HepG2 (cell line): ENCODE data around the gene GRID1. TPM values are rescaled to one million over a fixed set of nuclear protein-coding genes. Genes with fewer than 3 reads are reported as not detected.

ENCODE experiments used
- ATAC-seq: fragments of 200-7000 bp; cut with Tn5 transposase; 3 replicates; pipeline ENCODE4 v1.9.1; 2020; ENCODE audit warnings: mild to moderate bottlenecking, moderate library complexity
- BruUV-seq: library from RNA; stranded (reverse); fragments of 400-500 nt; replicated peaks from 2 replicates; lab custom pipeline; 2021; lab: Mats Ljungman, UMichigan
- CTCF ChIA-PET: fragments of 300-600 bp; formaldehyde crosslinking; extraction: SDS; loops from one replicate; lab custom pipeline; 2021; ENCODE audit warnings: low total read pairs, inconsistent platforms, low intra/inter-chr PET ratio; lab: Yijun Ruan, JAX
- POLR2A ChIA-PET: fragments of 350-600 bp; sonication (Branson Sonifier 250); formaldehyde crosslinking; loops from one replicate; lab custom pipeline; 2020; ENCODE audit warnings: antibody characterized with exemption, inconsistent platforms; lab: Yijun Ruan, JAX
- DNase-seq: peaks from one replicate; pipeline ENCODE4 v3.0.0-alpha.2; 2015; ENCODE audit warnings: low spot score
- FAIRE-seq: peaks from 3 replicates; lab custom pipeline; 2011; peaks lifted over from hg19 to GRCh38; lab: Jason Lieb, UNC
- H2AFZ ChIP-seq: one replicate; pipeline ENCODE4 v1.6.1; 2011; ENCODE audit warnings: low read length, inconsistent platforms
- H3K27ac ChIP-seq: fragments of 300-600 bp; 3 replicates; pipeline ENCODE4 v1.8.0; 2011; ENCODE audit warnings: mixed run types, mild to moderate bottlenecking, mixed read lengths, low read length, inconsistent platforms; ENCODE audit not compliant: insufficient read depth; ENCODE audit errors: extremely low read length
- H3K27me3 ChIP-seq, 2 experiments: fragments of 200-600 bp in 1 of 2; 2 replicates in 1 of 2; 3 replicates in 1 of 2; pipeline versions ENCODE4 v1.6.0 to v1.8.0; 2011; ENCODE audit warnings: low read length in 2 of 2, mild to moderate bottlenecking in 2 of 2, moderate library complexity in 2 of 2, inconsistent platforms in 1 of 2; ENCODE audit not compliant: insufficient read depth in 2 of 2, control insufficient read depth in 1 of 2
- H3K36me3 ChIP-seq, 2 experiments: fragments of 200-600 bp in 1 of 2; replicated peaks in 1 of 2; 2 replicates in 1 of 2; 3 replicates in 1 of 2; pipeline versions ENCODE4 v1.5.1 to v1.8.0; 2011; ENCODE audit warnings: low read length in 2 of 2, inconsistent platforms in 1 of 2; ENCODE audit not compliant: insufficient read depth in 2 of 2, control insufficient read depth in 1 of 2
- H3K4me1 ChIP-seq: 2 replicates; pipeline ENCODE4 v1.5.1; 2012; ENCODE audit warnings: low read length, inconsistent platforms; ENCODE audit not compliant: insufficient read depth
- H3K4me2 ChIP-seq: 2 replicates; pipeline ENCODE4 v1.6.0; 2011; ENCODE audit warnings: low read depth, low read length, inconsistent platforms
- H3K4me3 ChIP-seq, 3 experiments: fragments of 200-600 bp in 1 of 3; sonication (generic), shearing (Covaris generic) in 1 of 3; replicated peaks in 1 of 3; 2 replicates each; pipeline ENCODE4 v1.5.1; 2011 to 2016; ENCODE audit warnings: low read length in 3 of 3, inconsistent platforms in 2 of 3, low read depth in 2 of 3, mild to moderate bottlenecking in 2 of 3, control low read depth in 1 of 3, mixed read lengths in 1 of 3; ENCODE audit not compliant: insufficient read depth in 1 of 3
- H3K79me2 ChIP-seq: one replicate; pipeline ENCODE4 v1.6.1; 2011; ENCODE audit warnings: low read length, inconsistent platforms; ENCODE audit not compliant: insufficient read depth
- H3K9ac ChIP-seq: 2 replicates; pipeline ENCODE4 v1.6.0; 2011; ENCODE audit warnings: mild to moderate bottlenecking, low read depth, low read length, inconsistent platforms; ENCODE audit not compliant: insufficient read depth
- H3K9me3 ChIP-seq: 2 replicates; pipeline ENCODE4 v1.5.1; 2012; ENCODE audit warnings: mild to moderate bottlenecking, low read length
- H4K20me1 ChIP-seq: 2 replicates; pipeline ENCODE4 v1.6.0; 2011; ENCODE audit warnings: inconsistent platforms, mild to moderate bottlenecking, low read length, moderate library complexity; ENCODE audit not compliant: insufficient read depth
- ATF5 ChIP-seq: sonication (generic); formaldehyde crosslinking; IDR thresholded peaks from 2 replicates; pipeline ENCODE4 v1.4.0; 2020; ENCODE audit warnings: mild to moderate bottlenecking, low read depth, missing genetic modification reagents
- KLF13 ChIP-seq: sonication (generic); formaldehyde crosslinking; IDR thresholded peaks from 2 replicates; pipeline ENCODE4 v1.4.0; 2020; ENCODE audit warnings: mild to moderate bottlenecking, missing genetic modification reagents
- NCOR1 ChIP-seq: fragments of 200-600 bp; sonication (generic); IDR thresholded peaks from 2 replicates; pipeline ENCODE4 v1.7.0; 2017; ENCODE audit warnings: antibody characterized with exemption, low read length, borderline replicate concordance
- NFYC ChIP-seq: IDR thresholded peaks from 2 replicates; pipeline ENCODE4 v1.6.1; 2016; ENCODE audit warnings: missing genetic modification reagents, missing compliant biosample characterization
- SKIL ChIP-seq: sonication (generic); formaldehyde crosslinking; IDR thresholded peaks from 2 replicates; pipeline ENCODE4 v1.8.0; 2022; ENCODE audit warnings: missing genetic modification reagents, mild to moderate bottlenecking, moderate library complexity, borderline replicate concordance
- SOX5 ChIP-seq: IDR thresholded peaks from 2 replicates; pipeline ENCODE4 v1.6.1; 2016; ENCODE audit warnings: borderline replicate concordance
- STAG1 ChIP-seq: sonication (generic); formaldehyde crosslinking; IDR thresholded peaks from 2 replicates; pipeline ENCODE4 v1.4.0; 2020; ENCODE audit warnings: missing genetic modification reagents
- TAF1 ChIP-seq: sonication (generic); formaldehyde crosslinking; IDR thresholded peaks from 2 replicates; pipeline ENCODE4 v1.4.0; 2020; ENCODE audit warnings: missing genetic modification reagents
- TEAD3 ChIP-seq: optimal IDR thresholded peaks from 2 replicates; pipeline ENCODE3; 2016; ENCODE audit warnings: borderline replicate concordance
- THAP11 ChIP-seq: IDR thresholded peaks from 2 replicates; pipeline ENCODE4 v1.6.1; 2016; ENCODE audit warnings: missing biosample characterization, missing genetic modification reagents
- ZNF224 ChIP-seq: sonication (generic); formaldehyde crosslinking; IDR thresholded peaks from 2 replicates; pipeline ENCODE4 v1.5.0; 2020; ENCODE audit warnings: mild to moderate bottlenecking, missing genetic modification reagents
- ZNF354B ChIP-seq: sonication (generic); formaldehyde crosslinking; IDR thresholded peaks from 2 replicates; pipeline ENCODE4 v1.8.0; 2022; ENCODE audit warnings: mild to moderate bottlenecking, missing genetic modification reagents
- ZNF782 ChIP-seq: sonication (generic); formaldehyde crosslinking; IDR thresholded peaks from 2 replicates; pipeline ENCODE4 v1.4.0; 2020; ENCODE audit warnings: missing genetic modification reagents, mild to moderate bottlenecking, borderline replicate concordance
- ZNF879 ChIP-seq: sonication (generic); formaldehyde crosslinking; IDR thresholded peaks from 2 replicates; pipeline ENCODE4 v1.8.1; 2023; ENCODE audit warnings: missing genetic modification reagents
- ZSCAN21 ChIP-seq: sonication (generic); formaldehyde crosslinking; IDR thresholded peaks from 2 replicates; pipeline ENCODE4 v1.8.0; 2022; ENCODE audit warnings: mild to moderate bottlenecking, missing genetic modification reagents, moderate library complexity, borderline replicate concordance
- WGBS: methylation state at CpG from one replicate; pipeline ENCODE4 v1.1.6; 2017; ENCODE audit warnings: low lambda C conversion rate; 5-methylcytosine and 5-hydroxymethylcytosine counted together
- in situ Hi-C: cut with HindIII; loops from 2 replicates; pipeline ENCODE4 v1.10.0; 2017; ENCODE audit warnings: low pct_unique_long_range_greater_than_20kb; ENCODE audit not compliant: extremely low pct_ligation_motif_present
- intact Hi-C: fragments of 100-400 bp; cut with micrococcal nuclease; formaldehyde crosslinking; loops from one replicate; pipeline ENCODE4 v1.10.0; 2022; ENCODE audit not compliant: unreplicated experiment
- polyA plus RNA-seq, 8 experiments: library from polyadenylated mRNA; depleted of rRNA in 3 of 8; stranded (reverse) in 7 of 8; unstranded in 1 of 8; fragments of >200 nt; fragmentation: Illumina TruSeq in 4 of 8; extraction: Trizol in 4 of 8; gene quantifications; 2 replicates each; pipeline versions ENCODE4 v1.2.1 to v1.2.3, GENCODE V29; 2011 to 2016; ENCODE audit warnings: low read depth in 4 of 8, missing spikeins in 1 of 8, mixed read lengths in 1 of 8; ENCODE audit not compliant: insufficient read depth in 1 of 8
- total RNA-seq, 5 experiments: library from RNA; depleted of rRNA; stranded (reverse); fragments of >200 nt; fragmentation: Illumina TruSeq; extraction: Trizol; gene quantifications; 2 replicates each; pipeline ENCODE4 v1.2.3, GENCODE V29; 2016; ENCODE audit warnings: low read depth in 1 of 5

GRID1 gene
- total and polyA plus RNA-seq, 2 of the 13 experiments (the other 11 are each of a cell fraction or from before 2014, with no cell fraction given), result 0.05 TPM; not detected in 1

GRCh38 chr10:85666102-85666501 lies 700.5 kb downstream of the GRID1 start:
- H3K27ac ChIP-seq, result no peak overlapping the region
- no peaks in the 10 kb centered on the region for H3K27me3 ChIP-seq
- BruUV-seq, result no TSS peak
- H2AFZ ChIP-seq, result no peak overlapping the region
- no peak for TF ChIP-seq ZNF354B (CRISPR knock-in tag)
- no peak for TF ChIP-seq ZNF879 (CRISPR knock-in tag)
- no peak for TF ChIP-seq ATF5 (CRISPR knock-in tag)
- TF ChIP-seq NFYC, result no peak
- TF ChIP-seq SKIL (CRISPR knock-in tag), result no peak
- no peak for TF ChIP-seq TEAD3 (CRISPR knock-in tag)
- H3K36me3 ChIP-seq, result no peaks in the 10 kb centered on the region
- no peaks in the 10 kb centered on the region for H3K9me3 ChIP-seq
- no peak overlapping the region for H3K9ac ChIP-seq
- ChIA-PET POLR2A (no interaction called here), CTCF (no interaction called here)
- no peaks in the 10 kb centered on the region for H3K4me1 ChIP-seq
- no peak overlapping the region for H3K4me3 ChIP-seq
- ATAC-seq, result no peak
- in situ Hi-C loops (no loop called here), intact Hi-C loops (no loop called here)
- H3K79me2 ChIP-seq, result no peaks in the 10 kb centered on the region
- 31% methylated on average over 2 of the region's 2 CpGs for WGBS
- H4K20me1 ChIP-seq, result no peaks in the 10 kb centered on the region
- FAIRE-seq, result no peak
- no peak overlapping the region for H3K4me2 ChIP-seq
- DNase-seq, result no peak

- no peaks in the 10 kb centered on the region for H4K20me1 ChIP-seq
- H3K9me3 ChIP-seq, result no peaks in the 10 kb centered on the region
- in situ Hi-C loops (no loop called here), intact Hi-C loops (no loop called here)
- H3K4me3 ChIP-seq, result no peak overlapping the region
- 13% methylated on average over 6 of the region's 6 CpGs for WGBS
- no peak overlapping the region for H3K27ac ChIP-seq
- ChIA-PET CTCF (no interaction called here), POLR2A (no interaction called here)
- H3K4me1 ChIP-seq, result no peaks in the 10 kb centered on the region
- no peak overlapping the region for H3K9ac ChIP-seq
- TF ChIP-seq THAP11 (CRISPR knock-in tag) (no peak), STAG1 (CRISPR knock-in tag) (no peak), KLF13 (no peak), ZNF782 (CRISPR knock-in tag) (no peak), ZNF224 (CRISPR knock-in tag) (no peak), SOX5 (CRISPR knock-in tag) (no peak), NCOR1 (no peak), TAF1 (CRISPR knock-in tag) (no peak), ZSCAN21 (no peak)
- no peaks in the 10 kb centered on the region for H3K79me2 ChIP-seq
- H3K27me3 ChIP-seq, result no peaks in the 10 kb centered on the region
- no peak for DNase-seq
- no peak for ATAC-seq
- H3K36me3 ChIP-seq, result no peaks in the 10 kb centered on the region
- no peak for FAIRE-seq
- H2AFZ ChIP-seq, result no peak overlapping the region
- H3K4me2 ChIP-seq, result no peak overlapping the region
- no TSS peak for BruUV-seq
Observed at GRCh38 chr10:85665681-85666080, 700.9 kb downstream of the GRID1 start.
